Epithelial cell of esophagus (primary cell): ENCODE measurements around the gene LMCD1.

Source experiments
- DNase-seq: peaks from one replicate; pipeline ENCODE4 v3.0.0; 2010; ENCODE audit warnings: low read depth
- H3K4me3 ChIP-seq: 2 replicates; pipeline ENCODE4 v1.5.1; 2011; ENCODE audit warnings: mild to moderate bottlenecking, low read length, control low read depth
- TF ChIP-seq, protein P1 (sequence below): IDR thresholded peaks from 2 replicates; pipeline ENCODE4 v1.5.1; 2011; ENCODE audit warnings: low read depth, mild to moderate bottlenecking, low read length, control low read depth, inconsistent platforms; ENCODE audit not compliant: insufficient read depth; ENCODE audit errors: missing control alignments

Gene LMCD1

DNA sequence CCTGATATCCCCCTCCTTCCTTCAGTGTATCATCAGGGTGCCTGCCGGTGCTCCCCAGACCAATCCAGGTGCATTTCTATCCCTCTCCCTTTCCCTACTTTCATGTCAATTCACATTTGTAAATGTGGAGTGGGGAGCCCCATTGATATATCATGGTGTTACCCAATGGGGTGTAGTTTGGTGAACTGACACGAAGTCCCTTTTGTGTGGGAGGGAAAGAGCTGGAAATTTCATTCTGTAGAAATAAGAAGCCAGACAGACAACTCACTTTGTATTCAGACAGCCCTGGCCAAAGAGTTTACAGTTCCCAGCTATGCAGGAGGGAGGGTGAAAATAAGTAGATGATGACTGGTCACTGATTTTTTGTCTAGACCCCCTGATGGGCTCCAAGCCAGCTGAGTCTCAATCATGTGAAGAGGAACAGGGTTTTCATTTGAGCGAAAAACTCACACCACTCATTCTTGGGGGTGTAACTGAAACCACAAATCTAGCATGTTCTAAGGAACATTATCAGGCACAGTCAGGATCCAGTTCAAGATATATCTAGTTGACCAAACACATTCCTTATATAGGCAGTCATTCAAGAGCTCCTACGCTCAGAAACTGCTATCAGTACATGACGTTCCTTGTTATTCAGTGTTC lies 58.9 kb downstream of the LMCD1 start:
- no peak for DNase-seq
- TF ChIP-seq, protein P1, sequence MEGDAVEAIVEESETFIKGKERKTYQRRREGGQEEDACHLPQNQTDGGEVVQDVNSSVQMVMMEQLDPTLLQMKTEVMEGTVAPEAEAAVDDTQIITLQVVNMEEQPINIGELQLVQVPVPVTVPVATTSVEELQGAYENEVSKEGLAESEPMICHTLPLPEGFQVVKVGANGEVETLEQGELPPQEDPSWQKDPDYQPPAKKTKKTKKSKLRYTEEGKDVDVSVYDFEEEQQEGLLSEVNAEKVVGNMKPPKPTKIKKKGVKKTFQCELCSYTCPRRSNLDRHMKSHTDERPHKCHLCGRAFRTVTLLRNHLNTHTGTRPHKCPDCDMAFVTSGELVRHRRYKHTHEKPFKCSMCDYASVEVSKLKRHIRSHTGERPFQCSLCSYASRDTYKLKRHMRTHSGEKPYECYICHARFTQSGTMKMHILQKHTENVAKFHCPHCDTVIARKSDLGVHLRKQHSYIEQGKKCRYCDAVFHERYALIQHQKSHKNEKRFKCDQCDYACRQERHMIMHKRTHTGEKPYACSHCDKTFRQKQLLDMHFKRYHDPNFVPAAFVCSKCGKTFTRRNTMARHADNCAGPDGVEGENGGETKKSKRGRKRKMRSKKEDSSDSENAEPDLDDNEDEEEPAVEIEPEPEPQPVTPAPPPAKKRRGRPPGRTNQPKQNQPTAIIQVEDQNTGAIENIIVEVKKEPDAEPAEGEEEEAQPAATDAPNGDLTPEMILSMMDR = no peak

DNA sequence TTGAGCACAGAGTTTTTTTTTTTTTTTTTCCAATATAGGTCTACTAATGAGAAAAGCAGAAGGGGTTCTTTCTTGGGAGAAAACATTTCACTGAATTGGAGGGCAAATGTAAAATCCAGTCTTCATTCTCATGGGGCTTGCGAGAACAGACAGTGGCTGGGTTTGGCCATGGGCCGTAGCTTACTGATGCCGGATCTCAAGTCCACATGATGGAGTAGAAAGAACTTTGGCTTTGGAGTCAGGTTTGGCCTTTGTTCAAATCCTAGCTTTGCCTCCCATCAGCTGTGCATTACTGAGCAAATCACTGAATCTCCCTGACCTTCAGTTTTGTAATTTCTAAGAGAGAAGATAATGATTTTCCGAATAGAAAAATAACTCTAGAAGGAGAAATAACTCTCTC lies 59.7 kb downstream of the LMCD1 start:
- H3K4me3 ChIP-seq = no peak overlapping the region
- TF ChIP-seq, protein P1 = no peak
- DNase-seq = no peak

More for the DNA sequence above, 58.9 kb downstream of the LMCD1 start:
- H3K4me3 ChIP-seq = no peak overlapping the region

DNA sequence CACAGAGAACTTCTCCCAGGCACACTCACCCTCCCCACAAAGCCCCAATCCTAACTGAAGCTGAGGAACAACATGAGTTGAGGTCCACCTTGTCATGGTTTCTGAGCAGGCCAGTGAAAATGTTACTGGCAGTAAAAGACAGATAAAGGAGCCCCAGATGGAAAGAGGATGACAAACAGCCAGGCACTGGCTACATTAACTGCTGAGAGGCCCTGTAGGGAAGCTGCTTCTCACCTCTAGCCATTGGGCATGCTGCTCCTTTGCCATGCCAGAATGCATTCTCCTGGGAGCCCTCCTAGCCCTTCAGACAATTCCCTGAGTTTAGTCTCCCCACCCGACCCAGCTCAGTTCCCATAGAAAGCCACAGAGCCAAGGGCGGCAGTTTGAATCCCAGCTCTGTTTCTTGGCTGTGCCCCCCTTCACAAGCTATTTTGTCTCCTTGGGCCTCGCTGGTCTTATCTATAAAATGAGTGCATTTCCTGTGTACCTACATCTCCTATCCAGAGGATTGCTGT lies 60.5 kb downstream of the LMCD1 start:
- no peak overlapping the region for H3K4me3 ChIP-seq
- DNase-seq = no peak
- TF ChIP-seq, protein P1 = no peak

DNA sequence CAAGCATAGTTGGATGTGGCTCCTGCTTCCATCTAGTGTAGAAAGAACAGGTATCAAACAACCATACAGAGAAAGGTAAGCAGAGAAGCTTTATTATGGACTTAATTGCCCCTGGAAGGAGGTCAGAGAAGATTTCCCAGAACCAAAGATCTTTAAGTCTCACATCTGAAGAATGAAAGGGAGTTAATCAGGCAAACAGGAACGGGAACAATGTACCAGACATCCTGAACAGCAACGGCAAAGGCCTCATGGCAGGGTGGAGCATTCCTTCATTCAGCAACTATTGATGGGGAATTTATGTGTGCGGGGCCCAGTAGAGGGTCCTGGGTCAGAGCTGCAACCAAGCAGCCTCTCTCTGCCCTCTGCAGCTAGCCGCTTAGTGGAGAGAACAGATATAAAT lies 61.5 kb downstream of the LMCD1 start:
- H3K4me3 ChIP-seq = no peak overlapping the region
- DNase-seq = no peak
- TF ChIP-seq, protein P1 = no peak

DNA sequence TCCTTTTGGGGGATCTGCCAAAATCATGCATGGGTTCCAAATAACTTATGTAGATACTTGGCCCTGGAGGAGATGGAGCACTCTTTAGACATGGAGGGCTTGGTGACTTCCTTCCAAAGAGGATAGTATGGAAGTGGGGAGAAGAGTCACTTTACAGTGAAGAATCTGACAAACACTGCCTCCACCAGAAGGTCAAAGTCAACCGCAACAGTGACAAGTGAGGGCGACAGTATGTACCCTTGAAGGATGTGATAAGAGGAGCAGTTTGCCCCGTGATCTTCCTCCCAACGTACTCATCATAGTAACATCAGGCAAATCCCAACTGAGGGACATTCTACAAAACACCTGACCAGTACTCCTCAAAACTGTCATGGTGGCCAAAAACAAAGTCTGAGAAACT lies 62.0 kb downstream of the LMCD1 start:
- DNase-seq = no peak
- H3K4me3 ChIP-seq = no peak overlapping the region
- TF ChIP-seq, protein P1 = no peak

DNA sequence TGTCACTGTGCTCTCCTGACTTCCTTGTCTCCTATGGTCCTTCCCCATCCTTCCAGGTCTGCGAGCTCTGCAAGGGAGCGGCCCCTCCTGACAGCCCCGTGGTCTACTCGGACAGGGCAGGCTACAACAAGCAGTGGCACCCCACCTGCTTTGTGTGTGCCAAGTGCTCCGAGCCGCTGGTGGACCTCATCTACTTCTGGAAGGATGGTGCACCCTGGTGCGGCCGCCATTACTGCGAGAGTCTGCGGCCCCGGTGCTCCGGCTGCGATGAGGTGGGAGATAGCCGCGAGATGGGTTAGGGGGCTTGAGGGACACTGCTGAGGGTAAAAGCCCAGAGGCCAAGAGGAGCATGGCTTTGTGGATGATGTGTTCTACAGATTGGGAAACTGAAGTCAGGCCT lies 63.8 kb downstream of the LMCD1 start:
- no peak overlapping the region for H3K4me3 ChIP-seq
- TF ChIP-seq, protein P1 = no peak
- DNase-seq = no peak
